Ecto neural progenitor cell (in vitro differentiated cells): ENCODE data around the gene CLEC18A.
"Not testable (repeated sequence)": the region's sequence is repeated elsewhere in the genome, so short reads cannot be mapped to it uniquely, and the experiment has no call there.

Experiments used
- DNase-seq: peaks from one replicate; pipeline ENCODE4 v3.0.0-alpha.2; 2018; ENCODE audit warnings: low spot score

Gene CLEC18A

DNA sequence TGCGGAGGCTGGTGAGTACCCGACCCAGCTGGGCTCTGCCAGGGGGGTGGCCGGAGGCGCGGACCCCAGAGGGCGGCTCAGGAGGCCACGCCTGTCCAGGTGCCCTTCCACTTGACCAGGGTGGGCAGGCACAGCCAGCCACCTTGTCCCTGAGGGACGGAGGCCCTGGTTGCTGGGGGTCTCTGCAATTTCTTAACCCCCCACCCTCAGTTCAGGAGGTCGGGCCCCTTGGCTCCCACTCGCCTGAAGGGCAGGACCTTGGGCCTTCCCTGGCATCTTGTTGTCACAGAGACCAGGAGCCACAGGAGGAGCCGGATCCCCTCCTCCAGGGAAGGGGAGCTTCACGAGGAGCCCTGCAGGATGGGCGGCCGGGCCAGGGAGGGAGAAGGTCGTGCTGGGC lies 982 bp downstream of the CLEC18A start:
- not testable (repeated sequence) for DNase-seq

DNA sequence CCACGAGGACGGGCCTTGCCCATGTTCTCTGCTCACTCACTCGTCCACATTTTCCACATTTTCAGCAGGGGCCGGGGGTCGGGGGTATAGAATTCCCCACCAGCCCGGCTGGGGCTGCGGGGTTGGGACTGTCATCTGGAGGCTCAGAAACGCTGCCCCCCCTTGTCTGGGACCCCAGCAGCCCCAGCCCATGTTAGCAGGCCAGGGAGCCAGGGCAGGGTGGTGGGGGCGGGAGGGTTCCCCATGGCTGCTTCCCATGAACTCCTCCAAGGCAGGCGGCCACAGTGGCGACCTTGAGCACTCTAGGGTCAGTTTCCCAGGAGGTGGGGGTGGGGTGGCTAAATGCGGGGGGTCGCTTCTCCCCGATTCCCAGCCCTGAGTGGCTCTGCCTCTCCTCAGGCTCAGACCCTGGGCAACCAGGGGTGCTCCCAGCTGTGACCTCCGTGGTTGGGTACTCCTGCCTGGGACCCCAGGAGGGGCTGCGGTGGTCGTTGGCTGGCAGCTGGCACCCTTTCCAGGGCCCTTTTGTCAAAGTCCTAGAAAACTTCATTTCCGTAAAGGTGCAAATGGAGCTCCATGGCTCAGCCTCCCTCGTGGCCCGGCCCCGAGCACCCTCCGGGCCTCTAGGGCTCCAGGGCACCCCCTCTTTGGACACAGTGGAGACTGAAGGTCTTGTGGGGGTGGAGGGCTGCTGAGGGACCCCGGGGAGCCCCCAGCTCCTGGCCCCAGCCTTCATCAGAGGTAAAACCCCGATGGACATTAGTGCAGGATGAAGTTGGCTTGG lies 1.6 kb downstream of the CLEC18A start:
- not testable (repeated sequence) for DNase-seq

DNA sequence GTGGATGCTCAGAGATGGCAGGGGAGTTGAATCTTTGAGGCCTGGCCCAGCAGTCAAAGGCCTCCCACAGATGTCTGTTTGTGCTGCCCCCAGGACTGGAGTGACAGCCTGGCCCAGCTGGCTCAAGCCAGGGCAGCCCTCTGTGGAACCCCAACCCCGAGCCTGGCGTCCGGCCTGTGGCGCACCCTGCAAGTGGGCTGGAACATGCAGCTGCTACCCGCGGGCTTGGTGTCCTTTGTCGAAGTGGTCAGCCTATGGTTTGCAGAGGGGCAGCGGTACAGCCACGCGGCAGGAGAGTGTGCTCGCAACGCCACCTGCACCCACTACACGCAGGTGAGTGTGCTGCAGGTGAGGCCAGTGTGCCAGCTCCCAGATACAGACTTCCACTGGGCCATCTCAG lies 3.1 kb downstream of the CLEC18A start:
- DNase-seq: not testable (repeated sequence)

DNA sequence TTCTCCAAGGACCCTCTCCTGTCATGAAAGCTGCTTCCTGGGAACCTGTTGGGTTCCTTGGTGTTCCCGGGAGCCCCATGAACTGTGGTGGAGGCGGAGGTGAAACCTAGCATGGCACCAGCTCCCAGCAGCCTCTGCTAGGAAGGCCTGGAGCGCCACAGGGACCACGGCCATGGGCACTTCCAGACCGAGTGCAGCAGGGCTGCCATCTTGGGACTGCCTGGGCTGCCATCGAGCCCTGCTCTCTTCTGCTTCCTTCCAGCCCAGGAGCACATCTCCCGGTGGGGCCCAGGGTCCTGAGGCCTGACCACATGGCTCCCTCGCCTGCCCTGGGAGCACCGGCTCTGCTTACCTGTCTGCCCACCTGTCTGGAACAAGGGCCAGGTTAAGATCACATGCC lies 12.2 kb downstream of the CLEC18A start:
- not testable (repeated sequence) for DNase-seq

DNA sequence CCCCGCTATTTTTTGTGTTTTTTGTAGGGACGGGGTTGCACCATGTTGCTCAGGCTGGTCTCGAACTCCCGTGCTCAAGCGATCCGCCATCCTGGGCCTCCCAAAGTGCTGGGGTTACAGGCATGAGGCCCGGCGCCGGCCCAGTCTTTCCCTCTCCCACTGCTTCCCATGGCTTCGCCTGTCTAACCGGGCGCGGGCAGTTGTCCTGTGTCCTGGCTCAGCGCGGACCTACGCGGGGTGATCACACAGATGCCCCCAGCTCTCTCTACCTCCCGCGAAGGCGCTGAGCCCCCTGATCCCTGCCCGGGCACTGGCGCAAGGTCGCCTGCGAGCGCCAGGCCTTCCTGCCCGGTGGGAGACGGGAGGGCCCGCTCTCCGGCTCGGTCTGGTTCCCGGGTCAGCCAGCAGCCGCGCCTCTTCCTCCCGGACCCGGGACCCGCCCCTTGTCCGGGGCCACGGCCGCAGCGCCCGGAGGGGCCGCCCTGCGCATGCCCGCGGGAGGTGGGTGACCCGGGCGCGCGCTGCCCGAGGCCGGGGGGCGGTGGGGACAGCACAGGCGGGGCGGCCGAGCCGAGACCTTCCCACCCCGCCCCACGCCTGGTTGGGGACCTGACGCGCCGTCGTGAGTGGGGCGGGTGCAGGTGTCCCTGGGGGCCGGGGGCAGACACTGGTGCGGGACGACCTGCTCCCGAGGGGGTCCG lies 14.0 kb downstream of the CLEC18A start:
- peak; percentile 53 for DNase-seq

DNA sequence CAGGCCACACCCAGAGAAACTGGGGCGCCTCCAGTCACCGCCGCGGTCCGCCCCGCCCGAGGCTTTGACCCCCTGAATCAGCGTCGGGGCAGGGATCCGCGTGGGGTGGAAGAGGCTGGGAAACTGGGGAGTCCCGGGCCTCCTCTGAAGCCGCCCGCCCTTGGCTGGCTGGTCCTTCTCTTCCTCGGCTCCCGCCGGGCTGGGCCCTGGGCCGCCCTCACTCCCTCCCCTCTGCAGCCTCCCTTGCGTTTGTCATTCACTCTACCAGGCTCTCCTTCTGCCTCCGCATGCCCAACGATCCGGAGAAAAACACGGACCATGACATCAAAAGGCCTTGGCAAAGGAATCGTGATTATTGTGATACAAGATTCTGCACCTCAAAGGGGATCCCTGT lies 14.5 kb downstream of the CLEC18A start:
- not testable (repeated sequence) for DNase-seq

DNA sequence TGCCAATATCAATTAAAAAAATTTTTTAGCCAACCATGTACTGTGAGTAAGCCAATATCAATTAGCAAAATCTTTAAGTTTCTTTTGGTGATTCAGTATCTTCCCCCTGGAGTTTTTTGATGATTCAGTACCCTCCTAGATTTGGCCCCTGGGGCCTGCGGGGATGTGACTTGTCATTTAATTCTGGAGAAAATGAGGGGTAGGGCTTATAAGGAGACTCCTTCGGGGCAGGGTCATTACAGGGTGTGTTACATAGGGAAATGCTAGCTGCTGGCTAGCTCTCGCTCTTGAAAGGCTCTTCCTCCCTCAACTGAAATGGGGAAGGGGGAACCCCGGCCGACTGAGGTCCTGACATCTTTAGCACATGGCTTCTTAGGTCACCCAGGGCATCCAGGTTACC lies 16.6 kb downstream of the CLEC18A start:
- DNase-seq: not testable (repeated sequence)

DNA sequence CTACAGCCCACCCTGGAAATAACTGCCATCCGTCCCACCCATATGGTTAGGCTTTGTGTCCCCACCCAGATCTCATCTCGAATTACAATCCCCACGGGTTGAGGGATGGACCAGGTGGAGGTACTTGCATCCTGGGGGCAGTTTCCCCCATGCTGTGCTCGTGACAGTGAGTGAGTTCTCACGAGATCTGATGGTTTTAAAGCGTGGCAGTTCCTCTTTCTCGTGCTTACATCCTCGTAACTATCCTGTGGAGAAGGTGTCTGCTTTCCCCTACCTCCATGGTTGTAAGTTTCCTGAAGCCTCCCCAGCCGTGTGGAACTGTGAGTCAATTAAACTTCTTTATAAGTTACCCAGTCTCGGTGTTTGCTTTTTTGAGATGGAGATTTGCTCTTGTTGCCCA lies 17.0 kb downstream of the CLEC18A start:
- DNase-seq: not testable (repeated sequence)

DNA sequence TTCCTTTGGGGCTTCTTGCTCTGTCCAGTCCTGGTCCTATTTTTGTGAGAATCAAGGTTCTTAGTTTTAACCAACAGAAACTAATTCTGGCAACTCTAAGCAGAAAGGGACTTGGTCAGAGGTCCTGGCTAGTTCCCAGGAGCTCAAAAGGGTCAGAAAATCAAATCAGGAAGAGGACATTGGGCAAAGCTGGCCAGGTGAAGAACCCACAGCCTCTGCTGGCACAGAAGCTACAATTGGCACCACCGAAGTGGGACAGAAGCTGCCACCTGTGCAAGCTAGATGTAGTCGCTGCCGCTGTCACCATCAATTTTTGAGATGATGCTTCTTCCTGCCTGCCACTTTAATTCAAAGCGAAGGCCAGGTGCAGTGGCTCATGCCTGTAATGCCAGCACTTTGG lies 18.5 kb downstream of the CLEC18A start:
- not testable (repeated sequence) for DNase-seq

DNA sequence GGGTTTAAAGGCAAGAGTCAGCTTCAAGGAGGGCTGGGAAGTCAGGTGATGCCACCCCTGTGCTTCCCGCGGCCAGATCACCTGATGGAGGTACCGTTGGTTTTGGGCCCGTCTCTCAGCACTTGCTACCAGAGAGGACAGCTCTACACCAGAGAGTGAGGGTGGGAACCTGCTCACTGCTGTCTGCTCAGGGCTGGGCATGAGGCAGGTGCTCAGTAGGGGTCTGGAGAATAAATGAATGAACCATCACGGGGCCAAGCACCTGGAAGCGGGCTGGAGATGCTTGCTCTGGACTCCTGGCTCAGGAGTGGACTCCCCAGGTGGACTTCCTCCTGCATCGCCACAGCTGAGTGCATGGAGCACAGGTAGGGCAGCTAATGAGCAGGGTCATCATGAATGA lies 21.0 kb downstream of the CLEC18A start:
- not testable (repeated sequence) for DNase-seq

DNA sequence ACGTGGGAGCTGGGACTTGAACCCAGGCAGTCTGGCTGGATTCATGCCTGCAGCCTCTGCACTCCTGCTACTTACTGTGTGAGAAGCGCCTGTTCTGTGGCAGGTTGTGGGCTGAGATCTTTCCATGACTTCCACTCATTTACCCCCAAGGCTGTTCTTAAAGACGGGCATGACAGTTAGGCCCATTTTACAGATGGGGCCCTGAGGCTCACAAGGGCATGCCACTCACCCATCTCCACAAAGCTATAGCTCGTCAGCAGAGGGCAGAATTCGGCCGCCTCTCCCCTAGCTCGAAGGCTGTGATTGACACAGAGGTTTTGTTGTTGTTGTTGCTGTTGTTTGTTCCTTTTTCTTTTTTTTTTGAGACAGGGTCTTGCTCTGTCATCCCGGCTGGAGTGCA lies 21.8 kb downstream of the CLEC18A start:
- not testable (repeated sequence) for DNase-seq

DNA sequence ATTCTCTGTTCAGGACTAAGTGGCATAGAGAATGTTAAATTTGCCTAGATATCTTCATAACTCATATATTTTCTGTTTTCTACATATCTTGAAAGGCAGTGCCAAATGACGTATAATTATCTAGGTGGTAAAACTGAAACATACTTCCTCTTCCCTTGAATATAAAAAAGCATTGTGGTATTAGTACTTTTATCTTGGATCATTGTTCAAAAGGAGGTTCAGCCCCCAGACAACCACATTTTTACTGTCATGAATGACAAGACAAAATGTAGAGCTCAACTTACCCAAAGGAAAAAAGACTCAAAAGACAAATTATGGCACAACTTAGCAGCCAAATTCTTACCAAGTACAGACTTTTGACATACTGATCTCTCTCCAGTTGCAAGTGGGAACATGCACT lies 34.1 kb downstream of the CLEC18A start:
- DNase-seq: not testable (repeated sequence)

DNA sequence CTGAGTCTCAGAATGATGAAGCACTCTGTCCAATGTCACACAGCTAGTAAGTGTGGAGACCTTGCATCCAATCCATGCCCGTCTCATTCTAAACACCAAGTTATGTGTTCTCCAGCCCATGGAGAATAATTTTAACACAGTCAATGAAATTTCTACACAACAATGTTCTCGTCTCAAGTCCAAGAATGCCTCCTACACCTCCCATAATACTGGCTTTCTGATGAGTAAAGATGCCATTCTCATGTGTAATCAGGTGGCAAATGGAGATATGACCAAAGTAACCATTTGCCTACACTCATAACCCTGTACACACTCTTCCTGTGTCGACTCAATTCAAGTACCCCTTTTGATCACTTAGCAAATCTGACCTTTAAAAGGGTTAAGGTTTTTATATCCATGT lies 46.8 kb downstream of the CLEC18A start:
- not testable (repeated sequence) for DNase-seq

DNA sequence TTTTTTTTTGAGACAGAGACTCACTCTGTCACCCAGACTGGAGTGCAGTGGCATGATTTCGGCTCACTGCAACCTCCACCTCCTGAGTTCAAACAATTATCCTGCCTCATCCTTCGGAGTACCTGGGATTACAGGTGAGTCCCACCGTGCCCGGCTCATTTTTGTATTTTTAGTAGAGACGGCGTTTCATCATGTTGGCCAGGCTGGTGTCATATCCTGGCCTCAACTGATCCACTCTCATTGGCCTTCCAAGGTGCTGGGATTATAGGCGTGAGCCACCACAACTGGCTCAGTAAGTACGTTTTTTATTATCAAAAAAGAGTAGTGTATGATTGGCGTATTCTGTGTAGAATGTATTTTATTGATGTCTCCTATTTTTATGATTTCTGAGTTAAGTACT lies 48.7 kb downstream of the CLEC18A start:
- DNase-seq: not testable (repeated sequence)

DNA sequence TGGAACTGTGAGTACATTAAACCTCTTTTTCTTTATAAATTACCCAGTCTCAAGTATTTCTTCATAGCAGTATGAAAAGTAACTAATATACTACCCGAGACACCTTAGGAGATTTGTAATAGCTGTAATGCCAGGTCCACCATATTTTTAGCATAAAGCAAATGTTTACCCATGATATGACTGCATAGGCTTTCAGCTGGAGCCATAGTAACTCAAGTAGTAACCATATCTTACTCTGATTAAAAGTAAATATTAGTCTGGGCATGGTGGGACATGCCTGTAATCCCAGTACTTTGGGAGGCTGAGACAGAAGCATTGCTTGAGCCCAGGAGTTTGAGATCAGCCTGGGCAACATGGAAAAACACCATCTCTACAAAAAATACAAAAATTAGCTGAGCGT lies 52.4 kb downstream of the CLEC18A start:
- DNase-seq: not testable (repeated sequence)

DNA sequence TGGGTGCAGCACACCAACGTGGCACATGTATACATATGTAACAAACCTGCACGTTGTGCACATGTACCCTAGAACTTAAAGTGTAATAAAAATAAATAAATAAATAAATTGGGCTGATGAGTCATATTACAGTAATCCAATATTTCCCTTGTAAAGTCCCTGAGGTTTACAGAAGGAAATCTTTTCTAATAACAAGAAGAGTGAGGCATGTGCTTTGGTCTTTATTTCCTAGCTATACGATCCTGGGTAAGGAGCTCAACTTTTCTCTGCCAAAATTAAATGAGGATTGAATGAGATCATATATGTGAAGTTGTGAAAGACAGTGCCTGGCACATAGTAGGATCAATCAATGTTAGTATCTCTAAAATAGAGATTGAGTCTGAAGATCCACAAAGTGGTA lies 57.5 kb downstream of the CLEC18A start:
- not testable (repeated sequence) for DNase-seq

DNA sequence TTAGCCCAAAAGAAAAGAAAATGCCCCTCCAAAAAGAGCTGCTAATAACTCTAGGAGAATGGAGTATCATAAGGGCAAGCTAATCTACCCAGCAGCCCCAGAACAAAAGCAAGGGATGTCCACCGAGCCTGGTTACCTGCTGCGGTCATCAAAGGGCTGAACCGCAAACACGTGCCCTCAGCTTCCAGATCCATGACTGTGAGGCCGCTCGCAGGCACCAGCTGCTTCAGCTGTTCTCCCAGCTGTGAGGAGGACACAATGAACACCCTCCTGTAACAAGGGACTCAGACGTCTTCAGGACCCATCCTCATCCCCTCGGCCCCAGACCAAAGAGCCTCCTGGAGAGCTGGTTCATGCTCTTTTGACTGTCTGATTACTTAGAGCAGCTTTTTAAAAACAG lies 59.5 kb downstream of the CLEC18A start:
- not testable (repeated sequence) for DNase-seq

DNA sequence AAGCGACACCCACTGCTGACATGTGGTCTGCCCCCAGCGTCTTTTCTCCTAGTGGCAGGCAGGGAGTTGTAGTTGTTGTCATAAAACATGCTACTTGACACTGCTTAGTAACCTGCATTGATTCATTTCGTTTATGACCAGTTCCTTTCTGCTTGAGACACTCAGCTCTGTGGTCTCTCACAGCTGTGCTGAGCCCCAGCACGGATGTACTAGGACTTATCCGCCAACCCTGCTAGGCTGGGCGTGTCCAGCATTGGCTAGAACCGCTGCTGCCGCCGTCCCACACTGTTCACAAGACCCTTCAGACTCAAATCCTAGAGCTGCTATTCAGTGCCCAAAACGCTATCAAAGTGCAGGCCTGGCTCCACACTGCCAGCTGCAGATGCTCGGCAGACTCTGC lies 60.0 kb downstream of the CLEC18A start:
- not testable (repeated sequence) for DNase-seq

DNA sequence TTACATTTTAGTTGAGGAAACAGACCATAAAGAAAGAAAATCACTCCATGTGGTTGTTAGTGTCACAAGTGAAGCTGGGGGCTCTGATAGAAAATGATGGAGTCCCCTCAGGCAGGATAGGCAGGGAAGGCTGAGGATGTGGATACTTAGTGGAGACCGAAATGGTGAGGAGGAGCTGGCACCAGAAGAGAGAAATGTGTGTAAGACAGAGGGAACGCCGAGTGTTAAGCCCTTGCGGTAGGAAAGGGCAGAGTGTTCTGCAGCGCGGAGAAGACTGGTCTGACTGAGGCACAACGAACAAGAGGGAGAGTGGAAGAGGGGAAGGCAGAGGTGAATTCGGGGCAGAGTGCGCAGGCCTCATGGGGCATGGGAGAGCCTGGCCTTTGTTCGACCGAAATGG lies 61.2 kb downstream of the CLEC18A start:
- not testable (repeated sequence) for DNase-seq

DNA sequence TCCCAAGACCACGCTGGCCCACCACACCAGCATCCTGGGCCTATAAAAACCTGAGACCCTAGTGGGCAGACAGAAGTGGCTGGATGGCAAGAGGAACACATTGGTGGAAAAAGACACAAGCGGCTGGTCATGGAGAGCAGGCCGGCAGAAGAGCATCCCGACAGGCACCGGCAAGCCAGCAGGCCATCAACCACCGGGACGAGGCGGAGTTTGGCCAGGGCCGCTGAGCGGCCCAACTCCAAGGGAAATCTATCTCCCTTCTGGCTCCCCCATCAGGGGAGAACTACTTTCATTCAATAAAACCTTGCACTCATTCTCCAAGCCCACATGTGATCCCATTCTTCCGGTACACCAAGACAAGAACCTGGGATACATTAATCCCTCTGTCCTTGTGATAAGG lies 61.8 kb downstream of the CLEC18A start:
- not testable (repeated sequence) for DNase-seq
